Measurements from ENCODE around the gene HBG2.
"Not testable (repeated sequence)": the region's sequence is repeated elsewhere in the genome, so short reads cannot be mapped to it uniquely, and the experiment has no call there.

Gene HBG2

DNA sequence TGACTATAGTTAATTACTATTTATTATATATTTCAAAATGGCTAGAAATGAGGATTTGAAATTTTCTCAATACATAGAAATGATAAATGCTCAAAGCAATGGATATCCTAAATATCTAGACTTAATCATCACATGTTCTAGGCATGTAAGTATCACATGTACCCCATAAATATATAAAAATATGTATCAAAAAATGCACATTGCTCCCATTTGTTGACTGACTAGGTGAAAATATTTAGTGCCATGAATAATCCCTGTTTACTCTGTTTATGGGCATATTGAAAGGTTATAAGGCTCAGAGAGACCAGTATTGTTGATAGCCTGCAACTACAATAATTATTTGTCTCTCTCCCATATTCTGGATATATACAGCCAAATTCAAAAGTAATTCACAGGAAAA is 12.0 kb upstream of the HBG2 start:
- no peak for TF ChIP-seq LEF1 (IDR thresholded peaks at IDR 0.05; ENCODE audit: borderline replicate concordance)
- TF ChIP-seq, protein P1, sequence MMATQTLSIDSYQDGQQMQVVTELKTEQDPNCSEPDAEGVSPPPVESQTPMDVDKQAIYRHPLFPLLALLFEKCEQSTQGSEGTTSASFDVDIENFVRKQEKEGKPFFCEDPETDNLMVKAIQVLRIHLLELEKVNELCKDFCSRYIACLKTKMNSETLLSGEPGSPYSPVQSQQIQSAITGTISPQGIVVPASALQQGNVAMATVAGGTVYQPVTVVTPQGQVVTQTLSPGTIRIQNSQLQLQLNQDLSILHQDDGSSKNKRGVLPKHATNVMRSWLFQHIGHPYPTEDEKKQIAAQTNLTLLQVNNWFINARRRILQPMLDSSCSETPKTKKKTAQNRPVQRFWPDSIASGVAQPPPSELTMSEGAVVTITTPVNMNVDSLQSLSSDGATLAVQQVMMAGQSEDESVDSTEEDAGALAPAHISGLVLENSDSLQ (IDR thresholded peaks at IDR 0.05): no peak
- TF ChIP-seq NFRKB (IDR thresholded peaks at IDR 0.05): no peak
- TF ChIP-seq SUZ12 (IDR thresholded peaks at IDR 0.05): no peak
- TF ChIP-seq BHLHE40 (IDR thresholded peaks at IDR 0.05; ENCODE audit: borderline replicate concordance): no peak
- no peak for TF ChIP-seq SP1 (IDR thresholded peaks at IDR 0.05)
- TF ChIP-seq ELF4 (IDR thresholded peaks at IDR 0.05): no peak
- no peak for TF ChIP-seq ZNF384 (IDR thresholded peaks at IDR 0.05)
- no peak for TF ChIP-seq FOXM1 (IDR thresholded peaks at IDR 0.05; ENCODE audit: borderline replicate concordance)
- TF ChIP-seq FOXA1 (IDR thresholded peaks at IDR 0.05): no peak
- no peak for TF ChIP-seq TARDBP (IDR thresholded peaks at IDR 0.05)
- TF ChIP-seq HDGF (IDR thresholded peaks at IDR 0.05; ENCODE audit: borderline replicate concordance): no peak
- TF ChIP-seq L3MBTL2 (conservative IDR thresholded peaks at IDR 0.05): no peak
- TF ChIP-seq ARNT (IDR thresholded peaks at IDR 0.05): no peak
- TF ChIP-seq FOXK2 (IDR thresholded peaks at IDR 0.05): no peak
- TF ChIP-seq CTBP1 (IDR thresholded peaks at IDR 0.05; ENCODE audit: borderline replicate concordance): no peak
- CTCF ChIA-PET: no interaction called here
- POLR2A ChIA-PET: no interaction called here
- DNase-seq (ENCODE audit: extremely low spot score): no peak

DNA sequence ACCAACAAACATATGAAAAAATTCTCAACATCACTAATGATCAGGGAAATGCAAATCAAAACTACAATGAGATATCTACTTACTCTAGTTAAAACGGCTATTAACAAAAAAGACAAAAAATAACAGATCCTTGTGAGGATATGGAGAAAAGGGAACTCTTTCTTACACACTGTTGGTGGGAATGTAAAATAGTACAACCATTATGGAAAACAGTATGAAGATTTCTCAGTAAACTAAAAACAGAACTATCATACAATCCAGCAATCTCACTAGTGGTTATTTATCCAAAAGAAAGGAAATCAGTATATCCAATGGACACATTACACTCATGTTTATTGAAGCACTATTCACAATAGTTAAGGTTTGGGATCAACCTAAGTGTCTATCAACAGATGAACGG is 11.3 kb upstream of the HBG2 start:
- ChIA-PET CTCF (no interaction called here), POLR2A (no interaction called here)
- DNase-seq (ENCODE audit: extremely low spot score): no peak
- no peak for TF ChIP-seq BHLHE40 (IDR thresholded peaks at IDR 0.05; ENCODE audit: borderline replicate concordance)

DNA sequence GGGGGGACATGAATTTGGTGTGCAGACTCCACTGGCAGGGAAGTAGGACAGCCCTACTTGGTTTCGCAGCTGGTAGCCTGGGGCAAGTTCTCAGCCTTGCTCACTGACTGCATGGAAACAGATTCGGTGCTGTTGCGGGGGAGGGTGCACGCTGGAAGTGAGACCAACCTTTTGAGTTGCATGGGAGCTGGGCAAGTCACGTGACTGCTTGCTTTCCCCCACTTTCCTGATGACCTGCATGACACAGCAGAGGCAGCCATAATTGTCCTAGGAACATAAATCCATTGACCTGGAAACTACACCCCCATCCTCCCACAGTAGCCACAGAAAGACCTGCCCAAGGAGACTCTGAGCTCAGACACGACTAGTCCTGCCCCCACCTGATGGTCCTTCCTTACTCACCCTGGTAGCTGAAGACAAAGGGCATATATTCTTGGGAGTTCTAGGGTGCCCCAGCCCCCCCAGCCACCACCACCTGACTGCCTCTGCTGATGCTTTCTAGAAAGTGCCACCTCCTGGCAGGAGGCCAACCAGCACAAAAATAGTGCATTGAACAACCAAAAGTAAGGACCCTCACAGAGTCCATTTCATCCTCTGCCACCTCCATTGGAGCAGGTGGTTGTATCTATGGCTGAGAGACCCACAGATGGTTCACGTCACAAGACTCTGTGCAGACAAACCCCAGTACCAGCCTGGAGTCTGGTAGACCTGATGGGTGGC is 4.1 kb upstream of the HBG2 start:
- no peak for DNase-seq (ENCODE audit: extremely low spot score)
- TF ChIP-seq SP1 (IDR thresholded peaks at IDR 0.05) (no peak), FOXA1 (IDR thresholded peaks at IDR 0.05) (no peak), HDGF (IDR thresholded peaks at IDR 0.05; ENCODE audit: borderline replicate concordance) (no peak)
- ChIA-PET CTCF (no interaction called here), POLR2A (no interaction called here)

DNA sequence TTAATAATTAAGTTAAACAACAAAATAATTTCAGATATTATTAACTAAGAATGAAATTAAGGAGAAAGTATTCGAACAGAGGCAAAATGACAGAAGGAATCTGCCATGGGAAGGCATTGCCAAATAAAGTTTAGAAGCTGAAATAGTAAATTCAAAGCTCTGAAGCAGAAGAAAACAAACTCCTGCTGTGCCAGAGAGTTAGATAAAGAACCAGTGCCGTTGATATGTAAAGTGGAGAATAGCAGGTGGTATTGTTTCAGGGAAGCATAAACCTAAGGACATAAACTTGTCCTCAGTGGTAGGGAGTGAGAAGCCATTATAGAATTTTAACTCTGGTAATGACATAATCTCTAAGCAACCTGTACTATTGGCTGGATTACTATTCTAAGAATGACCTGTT is 2.7 kb upstream of the HBG2 start:
- ChIA-PET CTCF (no interaction called here), POLR2A (no interaction called here)
- no peak for DNase-seq (ENCODE audit: extremely low spot score)
- TF ChIP-seq TARDBP (IDR thresholded peaks at IDR 0.05) (no peak), BHLHE40 (IDR thresholded peaks at IDR 0.05; ENCODE audit: borderline replicate concordance) (no peak), FOXK2 (IDR thresholded peaks at IDR 0.05) (no peak), HDGF (IDR thresholded peaks at IDR 0.05; ENCODE audit: borderline replicate concordance) (no peak), ARNT (IDR thresholded peaks at IDR 0.05) (no peak), FOXM1 (IDR thresholded peaks at IDR 0.05; ENCODE audit: borderline replicate concordance) (no peak), CTBP1 (IDR thresholded peaks at IDR 0.05; ENCODE audit: borderline replicate concordance) (no peak), SP1 (IDR thresholded peaks at IDR 0.05) (no peak), ELF4 (IDR thresholded peaks at IDR 0.05) (no peak), LEF1 (IDR thresholded peaks at IDR 0.05; ENCODE audit: borderline replicate concordance) (no peak), ZNF384 (IDR thresholded peaks at IDR 0.05) (no peak), FOXA1 (IDR thresholded peaks at IDR 0.05) (no peak), SUZ12 (IDR thresholded peaks at IDR 0.05) (no peak), L3MBTL2 (conservative IDR thresholded peaks at IDR 0.05) (no peak), NFRKB (IDR thresholded peaks at IDR 0.05) (no peak)
- TF ChIP-seq, protein P1 (IDR thresholded peaks at IDR 0.05): no peak

DNA sequence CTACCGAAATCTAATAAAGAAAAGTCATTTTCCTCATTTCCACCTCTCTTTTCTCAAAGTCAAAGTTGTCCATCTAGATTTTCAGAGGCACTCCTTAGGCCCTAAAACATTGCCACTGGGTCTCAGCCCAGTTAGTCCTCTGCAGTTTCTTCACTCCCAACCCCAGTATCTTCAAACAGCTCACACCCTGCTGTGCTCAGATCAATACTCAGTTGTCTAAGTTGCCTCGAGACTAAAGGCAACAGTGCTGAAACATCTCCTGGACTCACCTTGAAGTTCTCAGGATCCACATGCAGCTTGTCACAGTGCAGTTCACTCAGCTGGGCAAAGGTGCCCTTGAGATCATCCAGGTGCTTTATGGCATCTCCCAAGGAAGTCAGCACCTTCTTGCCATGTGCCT is 558 bp downstream of the HBG2 start:
- POLR2A ChIA-PET; DNase-seq (ENCODE audit: extremely low spot score); CTCF ChIA-PET: not testable (repeated sequence)

DNA sequence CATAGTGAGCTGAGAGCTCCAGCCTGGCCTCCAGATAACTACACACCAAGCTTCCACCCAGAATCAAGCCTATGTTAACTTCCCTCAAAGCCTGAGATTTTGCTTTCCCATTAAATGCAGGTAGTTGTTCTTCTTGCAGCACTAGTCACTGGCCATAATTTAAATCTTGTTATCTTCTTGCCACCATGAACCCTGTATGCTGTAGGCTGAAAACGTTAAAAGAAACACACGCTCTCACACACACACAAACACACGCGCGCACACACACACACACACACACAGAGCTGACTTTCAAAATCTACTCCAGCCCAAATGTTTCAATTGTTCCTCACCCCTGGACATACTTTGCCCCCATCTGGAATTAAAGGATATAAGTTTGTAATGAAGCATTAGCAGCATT is 1.1 kb downstream of the HBG2 start:
- DNase-seq (ENCODE audit: extremely low spot score); CTCF ChIA-PET; POLR2A ChIA-PET: not testable (repeated sequence)

DNA sequence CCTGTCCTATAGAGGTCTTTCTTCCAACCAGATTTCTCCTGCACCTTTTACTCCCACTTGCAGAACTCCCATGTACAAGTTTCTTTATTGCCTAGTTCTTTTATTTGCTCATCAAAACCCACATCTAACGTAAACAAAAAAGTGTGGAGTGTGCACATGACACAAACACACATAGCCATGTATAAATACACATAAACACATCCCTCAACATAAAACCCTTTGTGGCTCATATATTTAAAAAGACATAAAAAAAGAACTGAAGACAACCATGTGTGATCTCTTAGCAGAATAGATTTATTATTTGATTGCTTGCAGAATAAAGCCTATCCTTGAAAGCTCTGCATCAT is 1.7 kb downstream of the HBG2 start:
- CTCF ChIA-PET: no interaction called here
- no peak for DNase-seq (ENCODE audit: extremely low spot score)
- POLR2A ChIA-PET: no interaction called here
- TF ChIP-seq, protein P1 (IDR thresholded peaks at IDR 0.05): no peak
- TF ChIP-seq NFRKB (IDR thresholded peaks at IDR 0.05) (no peak), TARDBP (IDR thresholded peaks at IDR 0.05) (no peak), ARNT (IDR thresholded peaks at IDR 0.05) (no peak), L3MBTL2 (conservative IDR thresholded peaks at IDR 0.05) (no peak), CTBP1 (IDR thresholded peaks at IDR 0.05; ENCODE audit: borderline replicate concordance) (no peak), ZNF384 (IDR thresholded peaks at IDR 0.05) (no peak), FOXA1 (IDR thresholded peaks at IDR 0.05) (no peak), LEF1 (IDR thresholded peaks at IDR 0.05; ENCODE audit: borderline replicate concordance) (no peak), FOXK2 (IDR thresholded peaks at IDR 0.05) (no peak)
